ENCODE measurements around the gene CDH8.

- TF ChIP-seq CTCF (IDR thresholded peaks at IDR 0.05), result no peak
- no peak for TF ChIP-seq EZH2phosphoT487 (IDR thresholded peaks at IDR 0.05)
- no peak for TF ChIP-seq EZH2 (IDR thresholded peaks at IDR 0.05)
Measured at GRCh38 chr16:61644736-61645135, 391.5 kb downstream of the CDH8 start.

Measured in neural progenitor cell (in vitro differentiated cells).